Activated CD8-positive, alpha-beta memory T cell treated with anti-CD3 and anti-CD28 coated beads, Interleukin-2, amount 50 U/mL, for 24 hours (primary cell): Measurements from ENCODE around the gene B3GNT9.

Experiments
- DNase-seq: peaks from one replicate; pipeline ENCODE4 v3.0.0-alpha.2; 2020; ENCODE audit errors: extremely low read depth

B3GNT9 gene, protein sequence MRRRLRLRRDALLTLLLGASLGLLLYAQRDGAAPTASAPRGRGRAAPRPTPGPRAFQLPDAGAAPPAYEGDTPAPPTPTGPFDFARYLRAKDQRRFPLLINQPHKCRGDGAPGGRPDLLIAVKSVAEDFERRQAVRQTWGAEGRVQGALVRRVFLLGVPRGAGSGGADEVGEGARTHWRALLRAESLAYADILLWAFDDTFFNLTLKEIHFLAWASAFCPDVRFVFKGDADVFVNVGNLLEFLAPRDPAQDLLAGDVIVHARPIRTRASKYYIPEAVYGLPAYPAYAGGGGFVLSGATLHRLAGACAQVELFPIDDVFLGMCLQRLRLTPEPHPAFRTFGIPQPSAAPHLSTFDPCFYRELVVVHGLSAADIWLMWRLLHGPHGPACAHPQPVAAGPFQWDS

DNA sequence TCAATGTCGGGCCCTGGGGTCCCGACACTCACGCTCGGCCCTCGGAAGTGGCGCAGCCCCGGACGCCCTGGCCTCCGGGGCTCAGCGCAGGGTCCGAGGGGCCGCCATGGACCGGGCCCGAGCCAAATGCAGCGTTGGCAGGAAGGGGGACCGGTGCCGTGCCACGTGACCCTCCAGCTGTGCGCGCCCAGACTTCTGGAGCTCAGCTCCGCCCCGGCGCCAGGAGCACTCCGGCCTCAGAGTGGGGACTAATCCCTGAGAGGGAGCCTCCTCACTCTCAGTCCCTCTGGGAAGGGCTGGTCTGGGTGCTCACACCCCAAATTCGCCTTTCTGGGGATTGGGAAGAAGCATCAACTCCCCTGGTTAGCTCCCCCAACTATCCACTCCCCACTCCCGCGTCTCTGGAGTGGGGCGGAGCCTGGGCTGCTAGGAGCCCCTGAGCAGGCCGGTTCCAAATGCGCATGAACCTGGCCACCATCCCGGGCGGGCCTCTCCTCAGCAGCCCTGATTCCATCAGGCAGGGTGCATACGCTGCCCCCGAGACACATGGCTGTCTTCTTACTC, at the start of gene B3GNT9:
Gene B3GNT9, minus strand, starts transcription at position 166 of the 564 bp plus-strand sequence. CDS start 513 bp downstream, outside the sequence.
- no peak for DNase-seq

DNA sequence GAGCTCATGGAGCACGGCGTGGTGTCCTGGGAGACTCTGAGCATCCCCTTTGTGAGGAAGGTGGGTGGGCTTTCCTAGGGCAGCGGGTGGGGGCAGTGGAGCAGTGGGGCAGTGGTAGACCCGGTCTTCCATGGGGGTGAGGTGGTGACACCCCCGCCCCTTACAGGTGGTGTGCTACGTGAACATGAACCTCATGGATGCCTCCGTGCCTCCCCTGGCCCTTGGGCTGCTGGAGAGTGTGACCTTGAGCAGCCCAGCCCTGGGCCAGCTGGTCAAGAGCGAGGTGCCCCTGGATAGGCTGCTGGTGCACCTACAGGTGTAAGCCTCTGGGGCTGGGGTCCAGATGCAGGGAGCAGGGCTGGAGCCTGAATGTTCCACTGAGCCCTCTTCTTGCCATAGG, 49.7 kb upstream of the B3GNT9 start:
- no peak for DNase-seq

DNA sequence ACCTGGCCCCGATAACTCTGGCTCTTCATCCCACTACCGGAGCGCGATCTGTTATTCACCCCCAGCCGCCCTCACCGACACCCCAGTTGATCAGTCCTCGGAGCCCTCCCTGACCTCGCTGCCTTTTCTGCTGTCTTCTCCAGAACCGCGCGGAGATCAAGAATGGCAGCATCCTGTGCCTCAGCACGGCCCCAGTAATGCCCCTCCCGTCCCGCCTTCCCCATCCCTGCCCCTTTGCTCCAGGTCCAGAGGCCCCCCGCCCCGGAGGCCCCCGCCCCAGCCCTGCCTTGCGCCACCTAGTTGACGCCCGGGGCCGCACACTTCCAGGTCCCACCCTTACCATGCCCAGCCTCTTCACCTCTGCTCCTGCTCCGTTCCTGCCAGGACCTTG, 49.0 kb upstream of the B3GNT9 start:
- no peak for DNase-seq

- no peak for DNase-seq
These were observed 48.4 kb upstream of the B3GNT9 start, which contains the start of gene ELMO3 for GRCh38 chr16:67199011-67199807. Gene ELMO3 (plus strand): TSS chr16:67199131. CDS start chr16:67199327, 196 bp downstream.

DNA sequence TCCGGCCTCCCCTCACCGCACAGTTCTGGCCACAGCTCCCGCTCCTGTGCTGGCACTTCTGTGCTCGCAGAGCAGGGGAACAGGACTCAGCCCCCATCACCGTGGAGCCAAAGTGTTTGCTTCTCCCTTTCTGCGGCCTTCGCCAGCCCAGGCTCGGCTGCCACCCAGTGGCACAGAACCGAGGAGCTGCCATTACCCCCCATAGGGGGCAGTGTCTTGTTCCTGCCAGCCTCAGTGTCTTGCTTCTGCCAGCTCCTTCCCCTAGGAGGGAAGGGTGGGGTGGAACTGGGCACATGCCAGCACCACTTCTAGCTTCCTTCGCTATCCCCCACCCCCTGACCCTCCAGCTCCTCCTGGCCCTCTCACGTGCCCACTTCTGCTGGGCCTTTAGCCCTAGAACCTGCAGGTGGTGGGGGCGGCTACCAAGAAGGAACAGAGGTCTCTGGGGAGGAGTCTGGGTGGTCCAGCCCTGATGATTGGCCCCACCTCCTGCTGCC, 47.5 kb upstream of the B3GNT9 start:
- no peak for DNase-seq

- no peak for DNase-seq
These were observed 46.9 kb upstream of the B3GNT9 start for GRCh38 chr16:67197704-67198103.

DNA sequence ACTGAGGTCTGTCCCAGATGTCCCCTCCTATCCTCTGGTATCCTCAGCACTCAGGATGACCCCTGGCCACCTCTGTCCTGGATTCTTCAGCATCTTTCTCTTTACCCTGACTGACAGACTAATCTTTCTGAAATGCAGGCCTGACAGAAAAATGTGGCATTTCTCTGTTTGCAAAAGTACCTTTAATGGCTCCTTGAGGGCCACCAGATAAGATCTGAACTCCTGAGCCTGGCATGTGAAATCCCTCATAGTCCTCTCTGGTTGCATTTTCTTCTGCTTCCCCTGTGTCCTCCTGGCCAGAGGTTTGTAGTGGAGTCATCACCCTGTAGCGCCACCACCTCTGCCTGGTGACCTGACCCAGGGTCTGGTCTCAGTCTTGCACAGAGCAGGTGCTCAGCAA, 46.1 kb upstream of the B3GNT9 start:
- DNase-seq, result no peak

GRCh38 chr16:67195676-67196075, 44.9 kb upstream of the B3GNT9 start:
- no peak for DNase-seq

- no peak for DNase-seq
These were observed 43.5 kb upstream of the B3GNT9 start for GRCh38 chr16:67194260-67194659.

- DNase-seq, result no peak
These were observed 42.7 kb upstream of the B3GNT9 start for GRCh38 chr16:67193536-67193935.

DNA sequence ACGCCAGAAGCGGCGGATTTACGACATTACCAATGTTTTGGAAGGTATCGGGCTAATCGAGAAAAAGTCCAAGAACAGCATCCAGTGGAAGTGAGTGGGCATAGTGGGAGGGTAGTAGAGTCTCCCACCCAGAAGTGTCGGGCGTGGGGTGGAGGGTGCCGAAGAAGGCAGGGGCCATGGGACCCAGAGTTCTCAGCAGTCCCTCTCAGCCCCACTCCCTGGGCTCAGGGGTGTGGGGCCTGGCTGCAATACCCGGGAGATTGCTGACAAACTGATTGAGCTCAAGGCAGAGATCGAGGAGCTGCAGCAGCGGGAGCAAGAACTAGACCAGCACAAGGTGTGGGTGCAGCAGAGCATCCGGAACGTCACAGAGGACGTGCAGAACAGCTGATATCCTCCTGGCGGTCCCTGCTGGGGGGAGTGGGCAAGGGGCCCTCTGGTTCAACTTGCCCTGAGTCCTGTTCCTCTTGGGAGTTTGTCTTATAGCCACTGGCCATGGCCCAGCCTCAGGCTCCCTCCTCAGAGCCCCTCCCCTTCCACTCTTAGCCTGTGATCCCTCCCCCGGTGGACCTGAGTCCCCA, 42.1 kb upstream of the B3GNT9 start:
- DNase-seq, result no peak

- peak; percentile 75 for DNase-seq
These were observed 41.3 kb upstream of the B3GNT9 start, which contains the start of gene E2F4 for GRCh38 chr16:67191995-67192681. Gene E2F4 (plus strand): TSS chr16:67192155. CDS start chr16:67192228, 73 bp downstream.

DNA sequence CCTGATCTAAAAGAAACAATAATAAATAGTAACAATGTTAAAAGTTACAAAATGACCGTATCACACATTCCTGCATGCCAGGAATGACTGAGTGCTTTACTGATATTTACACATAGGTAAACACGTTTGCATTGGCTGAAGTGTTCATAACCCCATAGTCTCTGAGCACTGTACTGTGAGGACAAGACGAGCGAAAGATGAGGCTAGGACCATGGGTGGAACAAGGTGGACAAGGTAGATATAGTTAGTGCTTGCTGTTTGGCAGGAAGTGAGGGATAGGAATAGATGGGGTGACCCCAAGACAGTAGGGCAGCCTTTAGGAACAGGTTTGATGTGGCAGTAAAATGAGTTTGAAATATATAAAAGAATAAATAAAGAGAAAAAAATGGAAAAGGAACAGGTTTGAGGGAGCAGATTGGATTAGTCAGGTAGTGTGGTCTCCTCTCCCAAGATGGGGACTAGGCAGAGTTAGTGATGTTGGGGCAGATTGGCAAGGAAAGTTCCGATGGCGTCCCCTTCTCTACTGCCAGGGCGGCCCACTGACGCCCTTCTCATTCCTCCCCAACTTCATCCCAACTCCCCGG, 40.7 kb upstream of the B3GNT9 start:
- no peak for DNase-seq

- no peak for DNase-seq
These were observed 39.9 kb upstream of the B3GNT9 start for GRCh38 chr16:67190448-67191399.

DNA sequence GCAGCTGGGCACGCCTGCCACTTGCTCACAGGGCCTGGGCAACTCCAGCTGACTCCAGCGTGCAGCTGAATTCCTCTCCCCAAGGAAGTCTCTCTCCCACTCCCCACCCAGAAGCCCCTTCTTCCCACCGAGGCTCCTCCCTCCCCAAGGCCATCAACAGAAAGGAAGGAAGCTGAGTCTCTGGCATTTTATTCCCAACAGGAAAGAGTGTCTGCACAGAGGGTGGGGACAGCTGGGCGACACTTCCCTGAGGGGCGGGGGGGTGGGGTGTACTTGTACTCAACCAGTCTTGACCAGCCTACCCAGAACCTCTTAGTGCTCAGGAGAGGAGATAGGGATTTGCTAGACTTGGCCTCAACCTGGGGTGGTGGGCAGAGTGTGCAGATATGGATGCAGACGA, 39.2 kb upstream of the B3GNT9 start, which contains the start of gene EXOC3L1:
Gene EXOC3L1, minus strand, starts transcription at position 96 of the 400 bp plus-strand sequence. CDS start 460 bp downstream, outside the sequence.
- no peak for DNase-seq

DNA sequence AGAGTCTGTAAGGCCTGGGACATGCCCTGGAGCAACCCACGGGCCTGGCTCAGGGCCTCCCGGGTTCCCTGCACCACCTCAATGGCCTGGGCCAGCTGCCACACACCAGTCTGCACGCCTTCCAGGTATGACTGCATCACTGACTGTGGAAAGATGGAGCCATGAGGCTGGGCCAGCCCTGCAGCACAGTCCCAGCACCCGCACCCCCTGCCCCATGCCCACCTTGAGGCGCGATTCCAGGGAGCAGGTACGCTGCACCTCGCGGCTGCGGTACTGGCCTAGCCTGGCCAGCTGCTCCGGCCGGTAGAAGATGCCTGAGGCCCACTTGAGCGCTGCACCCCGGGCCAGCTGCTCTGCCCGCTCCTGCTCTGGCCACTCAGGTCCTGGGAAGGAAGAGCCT, 38.0 kb upstream of the B3GNT9 start:
- no peak for DNase-seq

DNA sequence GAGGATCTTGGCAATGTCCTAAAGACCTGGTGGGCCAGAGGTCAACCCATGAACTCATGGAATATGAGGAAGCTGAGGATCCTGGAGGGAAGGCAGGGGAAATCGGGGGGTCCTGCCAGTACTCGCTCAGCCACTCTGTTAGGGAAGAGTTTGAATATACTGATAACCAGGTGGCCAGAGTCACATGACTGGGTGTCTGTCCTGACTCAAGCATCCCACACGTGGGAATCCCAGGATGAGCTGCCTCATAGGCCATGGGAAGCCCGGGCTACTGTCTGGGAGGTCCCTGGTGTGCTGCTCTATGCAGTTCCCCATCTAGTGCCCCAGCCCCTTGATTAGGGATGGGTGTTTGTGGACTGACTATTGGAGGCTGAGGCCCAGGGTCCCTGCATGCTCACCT, 37.5 kb upstream of the B3GNT9 start:
- no peak for DNase-seq

DNA sequence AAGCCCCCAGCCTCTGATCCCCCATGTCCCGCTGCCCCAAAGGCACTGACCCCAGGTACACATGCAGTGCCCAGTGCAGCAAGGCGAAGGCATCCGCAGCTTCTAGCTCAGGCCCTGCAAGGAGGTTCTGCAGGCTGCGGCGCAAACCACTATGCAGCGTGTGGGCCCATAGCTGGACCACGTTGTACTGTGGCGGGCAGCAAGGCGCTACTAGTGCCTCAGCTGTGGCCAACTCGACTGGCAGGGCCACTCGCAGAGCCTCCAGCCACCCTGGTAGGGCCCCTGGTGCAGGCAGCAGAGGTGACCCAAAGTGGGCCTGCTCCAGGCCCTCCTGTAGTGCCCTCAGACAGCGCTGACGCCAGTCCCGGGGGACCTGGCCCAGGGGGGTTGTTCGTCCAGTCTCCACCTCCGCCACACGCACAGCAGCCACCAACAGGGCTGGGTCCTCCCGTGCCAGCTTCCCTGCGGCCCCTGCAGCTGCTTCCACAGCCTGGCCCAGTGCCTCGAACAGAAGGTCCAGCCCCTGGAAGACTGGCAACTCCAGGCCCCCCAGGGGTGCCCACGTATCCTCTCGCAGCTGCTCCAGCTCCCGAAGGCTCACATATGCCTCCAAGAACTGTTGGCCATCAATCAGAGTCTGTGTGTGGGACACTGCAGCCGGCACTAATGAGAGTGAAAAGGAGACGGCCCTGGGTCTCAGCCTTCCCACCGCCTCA, 36.5 kb upstream of the B3GNT9 start:
- DNase-seq, result no peak

DNA sequence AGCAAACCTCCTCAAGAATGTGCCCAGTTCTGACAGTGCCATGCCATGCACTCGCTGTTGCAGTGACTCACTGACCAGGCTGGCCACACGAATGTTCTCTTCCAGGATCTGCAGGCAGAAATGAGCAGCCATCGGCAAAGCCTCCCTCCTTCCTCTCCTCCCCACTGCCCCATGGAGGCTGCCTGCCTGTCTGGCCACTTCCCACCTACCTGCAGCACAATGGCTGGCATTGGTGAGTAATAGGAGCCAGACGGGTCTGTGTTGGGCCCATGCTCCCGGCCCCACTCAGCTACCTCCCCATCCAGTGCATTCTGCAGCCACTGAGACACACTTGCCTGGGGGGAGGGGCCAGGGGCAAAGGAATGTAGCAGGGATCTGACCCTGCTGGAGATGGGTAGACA, 35.8 kb upstream of the B3GNT9 start:
- DNase-seq, result no peak
